PC-9 (cell line): ENCODE measurements around the gene RREB1.

Experiments used
- EZH2 ChIP-seq: fragments of 200-600 bp; sonication (generic); IDR thresholded peaks from 2 replicates; pipeline ENCODE4 v1.8.0; 2017; ENCODE audit warnings: antibody characterized with exemption, low read depth
- TF ChIP-seq, protein P1 (sequence below): fragments of 200-600 bp; sonication (generic); conservative IDR thresholded peaks from 2 replicates; pipeline ENCODE4 v1.6.1; 2017; ENCODE audit warnings: mixed run types, antibody characterized with exemption, mild to moderate bottlenecking, moderate library complexity

DNA sequence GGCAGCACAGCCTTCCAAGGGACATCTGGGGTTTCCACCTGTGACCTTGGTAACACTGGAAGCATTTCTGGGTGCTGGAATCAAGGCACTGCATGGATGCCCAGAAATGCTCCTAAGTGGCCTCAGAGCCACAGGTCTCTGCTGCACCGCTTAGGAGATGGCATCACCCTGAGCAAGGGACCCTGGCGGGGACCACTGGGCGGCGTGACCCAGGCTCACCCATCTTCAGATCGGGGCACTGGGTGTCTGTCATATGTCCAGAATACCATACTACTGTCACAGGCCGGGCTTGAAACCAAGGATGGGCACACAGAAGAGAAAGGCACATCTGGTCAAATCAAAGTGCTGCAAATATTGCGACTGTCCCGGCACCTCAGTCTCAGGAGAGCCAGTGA lies 159.3 kb downstream of the RREB1 start:
- TF ChIP-seq, protein P1, sequence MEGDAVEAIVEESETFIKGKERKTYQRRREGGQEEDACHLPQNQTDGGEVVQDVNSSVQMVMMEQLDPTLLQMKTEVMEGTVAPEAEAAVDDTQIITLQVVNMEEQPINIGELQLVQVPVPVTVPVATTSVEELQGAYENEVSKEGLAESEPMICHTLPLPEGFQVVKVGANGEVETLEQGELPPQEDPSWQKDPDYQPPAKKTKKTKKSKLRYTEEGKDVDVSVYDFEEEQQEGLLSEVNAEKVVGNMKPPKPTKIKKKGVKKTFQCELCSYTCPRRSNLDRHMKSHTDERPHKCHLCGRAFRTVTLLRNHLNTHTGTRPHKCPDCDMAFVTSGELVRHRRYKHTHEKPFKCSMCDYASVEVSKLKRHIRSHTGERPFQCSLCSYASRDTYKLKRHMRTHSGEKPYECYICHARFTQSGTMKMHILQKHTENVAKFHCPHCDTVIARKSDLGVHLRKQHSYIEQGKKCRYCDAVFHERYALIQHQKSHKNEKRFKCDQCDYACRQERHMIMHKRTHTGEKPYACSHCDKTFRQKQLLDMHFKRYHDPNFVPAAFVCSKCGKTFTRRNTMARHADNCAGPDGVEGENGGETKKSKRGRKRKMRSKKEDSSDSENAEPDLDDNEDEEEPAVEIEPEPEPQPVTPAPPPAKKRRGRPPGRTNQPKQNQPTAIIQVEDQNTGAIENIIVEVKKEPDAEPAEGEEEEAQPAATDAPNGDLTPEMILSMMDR: no peak
- TF ChIP-seq EZH2: no peak
